Muscle of back (tissue), 11 donors: ENCODE measurements around the gene ID4. TPM values are rescaled to one million over a fixed set of nuclear protein-coding genes. Genes with fewer than 3 reads are reported as not detected.

Experiments used
- DNase-seq, 3 donors: peaks; one replicate each; pipeline versions ENCODE4 v3.0.0 to v3.0.0-alpha.2; 2013
- polyA plus RNA-seq, 10 donors: library from polyadenylated mRNA; unstranded; fragments of 120-200 nt; gene quantifications; one replicate each; pipeline ENCODE4 v1.2.1, GENCODE V29; 2013; ENCODE audit not compliant: insufficient read length in 10 of 10

Gene ID4
- polyA plus RNA-seq, 10 donors, result 4.0 to 7.3 (median 5.0) TPM

GRCh38 chr6:19855536-19855935 is 18.4 kb downstream of the ID4 start:
- DNase-seq, result no peak

GRCh38 chr6:19857139-19857538 is 20.0 kb downstream of the ID4 start:
- no peak for DNase-seq

- no peak for DNase-seq
Observed at GRCh38 chr6:19857703-19858102, 20.5 kb downstream of the ID4 start.

GRCh38 chr6:19860235-19860877 is 23.2 kb downstream of the ID4 start:
- DNase-seq, result no peak

GRCh38 chr6:19864285-19864684 is 27.1 kb downstream of the ID4 start:
- no peak for DNase-seq

- no peak for DNase-seq
Observed at GRCh38 chr6:19865178-19865577, 28.0 kb downstream of the ID4 start.

GRCh38 chr6:19866173-19866984 is 29.2 kb downstream of the ID4 start:
- no peak for DNase-seq

GRCh38 chr6:19866985-19867627 is 29.9 kb downstream of the ID4 start:
- peak in 1 of 3 donors; percentile 38 for DNase-seq

- DNase-seq, result no peak
Observed at GRCh38 chr6:19869464-19869863, 32.3 kb downstream of the ID4 start.

GRCh38 chr6:19870322-19870721 is 33.2 kb downstream of the ID4 start:
- no peak for DNase-seq

GRCh38 chr6:19873031-19873430 is 35.9 kb downstream of the ID4 start:
- DNase-seq, result no peak

GRCh38 chr6:19876672-19877071 is 39.5 kb downstream of the ID4 start:
- DNase-seq, result no peak

GRCh38 chr6:19879663-19880062 is 42.5 kb downstream of the ID4 start:
- DNase-seq, result no peak

GRCh38 chr6:19880066-19880465 is 42.9 kb downstream of the ID4 start:
- no peak for DNase-seq

- no peak for DNase-seq
Observed at GRCh38 chr6:19891451-19891850, 54.3 kb downstream of the ID4 start.
